ENCODE measurements around the gene CLDN6. TPM values are rescaled to one million over a fixed set of nuclear protein-coding genes. Genes with fewer than 3 reads are reported as not detected.

CLDN6 gene
- total RNA-seq, 1 donor: under 0.01 TPM

GRCh38 chr16:3051494-3051893 is 33.5 kb upstream of the CLDN6 start:
- Histone ChIP-seq H3K36me3 (ENCODE audit: insufficient read depth, low read length) (no peaks in the 10 kb centered on the region), H3K4me1 (ENCODE audit: insufficient read depth, low read length) (no peaks in the 10 kb centered on the region), H3K27me3 (ENCODE audit: insufficient read depth, low read length) (peaks cover 42% of the 10 kb centered on the region), H3K4me3 (ENCODE audit: insufficient read depth, low read length) (no peak overlapping the region), H3K9me3 (ENCODE audit: low read depth, low read length) (no peaks in the 10 kb centered on the region), H4K20me1 (ENCODE audit: insufficient read depth, low read length) (no peaks in the 10 kb centered on the region), H3K79me2 (ENCODE audit: insufficient read depth, low read length) (no peaks in the 10 kb centered on the region), H2AFZ (ENCODE audit: low read length) (no peak overlapping the region), H3K27ac (ENCODE audit: low read depth, low read length) (no peak overlapping the region), H3K4me2 (ENCODE audit: insufficient read depth, low read length) (no peak overlapping the region)
- TF ChIP-seq CTCF (IDR thresholded peaks at IDR 0.05; ENCODE audit: extremely low read depth, low read depth, low read length): no peak
- DNase-seq (ENCODE audit: insufficient read length, low spot score, missing footprints): no peak

GRCh38 chr16:3051009-3051408 is 33.0 kb upstream of the CLDN6 start:
- H2AFZ ChIP-seq (ENCODE audit: low read length): no peak overlapping the region
- no peak for DNase-seq (ENCODE audit: insufficient read length, low spot score, missing footprints)

GRCh38 chr16:3050487-3050886 is 32.5 kb upstream of the CLDN6 start:
- H3K4me1 ChIP-seq (ENCODE audit: insufficient read depth, low read length): no peaks in the 10 kb centered on the region
- H3K9me3 ChIP-seq (ENCODE audit: low read depth, low read length): no peaks in the 10 kb centered on the region
- H3K27ac ChIP-seq (ENCODE audit: low read depth, low read length): no peak overlapping the region
- DNase-seq (ENCODE audit: insufficient read length, low spot score, missing footprints): no peak
- H3K4me2 ChIP-seq (ENCODE audit: insufficient read depth, low read length): no peak overlapping the region
- no peak for TF ChIP-seq CTCF (IDR thresholded peaks at IDR 0.05; ENCODE audit: extremely low read depth, low read depth, low read length)
- H4K20me1 ChIP-seq (ENCODE audit: insufficient read depth, low read length): no peaks in the 10 kb centered on the region
- no peaks in the 10 kb centered on the region for H3K79me2 ChIP-seq (ENCODE audit: insufficient read depth, low read length)
- H3K36me3 ChIP-seq (ENCODE audit: insufficient read depth, low read length): no peaks in the 10 kb centered on the region
- H2AFZ ChIP-seq (ENCODE audit: low read length): no peak overlapping the region
- H3K4me3 ChIP-seq (ENCODE audit: insufficient read depth, low read length): no peak overlapping the region
- peaks cover 50% of the 10 kb centered on the region for H3K27me3 ChIP-seq (ENCODE audit: insufficient read depth, low read length)

More at GRCh38 chr16:3051009-3051408, 33.0 kb upstream of the CLDN6 start:
- TF ChIP-seq CTCF (IDR thresholded peaks at IDR 0.05; ENCODE audit: extremely low read depth, low read depth, low read length): no peak
- Histone ChIP-seq H3K27ac (ENCODE audit: low read depth, low read length) (no peak overlapping the region), H3K79me2 (ENCODE audit: insufficient read depth, low read length) (no peaks in the 10 kb centered on the region), H3K4me3 (ENCODE audit: insufficient read depth, low read length) (no peak overlapping the region), H4K20me1 (ENCODE audit: insufficient read depth, low read length) (no peaks in the 10 kb centered on the region), H3K36me3 (ENCODE audit: insufficient read depth, low read length) (no peaks in the 10 kb centered on the region), H3K4me1 (ENCODE audit: insufficient read depth, low read length) (no peaks in the 10 kb centered on the region), H3K9me3 (ENCODE audit: low read depth, low read length) (no peaks in the 10 kb centered on the region), H3K27me3 (ENCODE audit: insufficient read depth, low read length) (peaks cover 46% of the 10 kb centered on the region), H3K4me2 (ENCODE audit: insufficient read depth, low read length) (no peak overlapping the region)

- Histone ChIP-seq H3K27ac (ENCODE audit: low read depth, low read length) (no peak overlapping the region), H3K4me3 (ENCODE audit: insufficient read depth, low read length) (no peak overlapping the region), H4K20me1 (ENCODE audit: insufficient read depth, low read length) (no peaks in the 10 kb centered on the region), H3K27me3 (ENCODE audit: insufficient read depth, low read length) (peaks cover 54% of the 10 kb centered on the region), H3K79me2 (ENCODE audit: insufficient read depth, low read length) (no peaks in the 10 kb centered on the region), H3K9me3 (ENCODE audit: low read depth, low read length) (no peaks in the 10 kb centered on the region), H3K36me3 (ENCODE audit: insufficient read depth, low read length) (no peaks in the 10 kb centered on the region), H3K4me2 (ENCODE audit: insufficient read depth, low read length) (no peak overlapping the region), H3K4me1 (ENCODE audit: insufficient read depth, low read length) (no peaks in the 10 kb centered on the region), H2AFZ (ENCODE audit: low read length) (no peak overlapping the region)
- no peak for TF ChIP-seq CTCF (IDR thresholded peaks at IDR 0.05; ENCODE audit: extremely low read depth, low read depth, low read length)
- DNase-seq (ENCODE audit: insufficient read length, low spot score, missing footprints): peak; percentile 69
Measured at GRCh38 chr16:3049921-3050481, 32.0 kb upstream of the CLDN6 start.
